8988T (cell line): ENCODE data around the gene GLCCI1.
"Not testable (repeated sequence)": the region's sequence is repeated elsewhere in the genome, so short reads cannot be mapped to it uniquely, and the experiment has no call there.

Source experiments
- DNase-seq: peaks from one replicate; pipeline ENCODE4 v3.0.0; 2011

GLCCI1 gene

GRCh38 chr7:7990441-7990761 is 21.8 kb downstream of the GLCCI1 start:
- no peak for DNase-seq

DNA sequence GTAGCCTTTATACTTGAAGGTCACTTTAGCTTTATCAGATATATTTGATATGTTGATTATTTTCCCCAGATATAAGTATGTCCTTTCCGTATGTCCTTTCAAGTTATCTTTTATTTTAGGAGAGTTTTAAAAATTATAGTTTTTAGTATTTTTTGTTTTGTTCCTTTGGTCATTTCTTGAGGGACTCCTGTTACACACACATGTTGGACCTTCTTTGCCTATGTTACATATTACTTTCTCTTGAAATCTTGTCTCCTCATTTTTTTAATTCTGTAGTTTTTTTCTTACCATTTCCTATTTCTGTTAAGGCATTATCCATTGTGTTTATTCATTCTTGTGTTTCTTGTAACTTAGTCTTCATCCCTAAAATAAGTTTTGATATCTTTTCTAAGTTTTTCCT is 23.9 kb downstream of the GLCCI1 start:
- DNase-seq: no peak

GRCh38 chr7:7995348-7995747 is 26.8 kb downstream of the GLCCI1 start:
- not testable (repeated sequence) for DNase-seq

GRCh38 chr7:7996568-7996967 is 28.0 kb downstream of the GLCCI1 start:
- DNase-seq: no peak

DNA sequence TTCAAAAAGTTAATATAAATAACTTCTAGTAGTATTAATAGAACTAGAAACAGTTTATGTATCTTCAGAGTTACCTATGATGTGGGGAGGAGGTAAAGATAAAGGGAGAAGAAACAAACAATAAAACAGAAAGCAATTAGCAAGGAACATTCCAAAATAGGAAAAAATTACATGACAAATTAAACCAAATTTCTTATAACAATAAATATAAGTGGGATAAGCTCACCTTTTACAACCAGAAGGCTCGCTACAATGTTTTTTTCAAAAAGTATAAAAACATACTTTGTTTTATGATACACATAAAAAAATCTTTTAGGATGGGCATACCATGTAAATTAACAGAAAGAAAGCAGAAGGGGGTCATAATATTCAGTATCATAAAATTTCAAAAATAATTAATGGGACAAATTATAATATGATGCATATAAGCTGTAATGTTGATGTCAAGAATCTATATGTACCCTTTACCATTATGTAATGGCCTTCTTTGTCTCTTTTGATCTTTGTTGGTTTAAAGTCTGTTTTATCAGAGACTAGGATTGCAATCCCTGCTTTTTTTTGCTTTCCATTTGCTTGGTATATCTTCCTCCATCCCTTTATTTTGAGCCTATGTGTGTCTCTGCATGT is 31.8 kb downstream of the GLCCI1 start:
- DNase-seq: no peak

GRCh38 chr7:8003077-8003476 is 34.5 kb downstream of the GLCCI1 start:
- DNase-seq: no peak

- no peak for DNase-seq
These were observed 36.7 kb downstream of the GLCCI1 start for GRCh38 chr7:8005279-8005678.

DNA sequence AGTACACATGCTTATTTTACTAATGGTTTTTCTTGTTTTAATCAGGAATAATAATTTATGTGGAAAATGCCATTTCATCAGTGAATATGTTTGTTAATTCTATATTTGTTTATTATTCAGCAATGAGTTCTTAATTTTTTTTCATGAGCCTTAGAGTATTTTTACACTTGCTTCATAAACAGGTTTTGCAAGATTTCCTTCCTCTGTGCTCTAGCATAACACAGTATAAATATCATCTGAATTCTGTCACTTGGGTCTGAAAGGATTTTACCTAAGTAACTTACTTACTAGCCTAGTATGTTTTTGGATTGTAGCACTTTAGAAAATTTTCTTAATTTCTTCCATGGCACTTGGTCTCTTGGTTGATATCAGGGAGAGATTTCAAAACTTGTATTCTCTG is 45.8 kb downstream of the GLCCI1 start:
- DNase-seq: no peak

GRCh38 chr7:8015100-8015745 is 46.6 kb downstream of the GLCCI1 start:
- no peak for DNase-seq

- DNase-seq: no peak
These were observed 47.1 kb downstream of the GLCCI1 start for GRCh38 chr7:8015746-8016120.

DNA sequence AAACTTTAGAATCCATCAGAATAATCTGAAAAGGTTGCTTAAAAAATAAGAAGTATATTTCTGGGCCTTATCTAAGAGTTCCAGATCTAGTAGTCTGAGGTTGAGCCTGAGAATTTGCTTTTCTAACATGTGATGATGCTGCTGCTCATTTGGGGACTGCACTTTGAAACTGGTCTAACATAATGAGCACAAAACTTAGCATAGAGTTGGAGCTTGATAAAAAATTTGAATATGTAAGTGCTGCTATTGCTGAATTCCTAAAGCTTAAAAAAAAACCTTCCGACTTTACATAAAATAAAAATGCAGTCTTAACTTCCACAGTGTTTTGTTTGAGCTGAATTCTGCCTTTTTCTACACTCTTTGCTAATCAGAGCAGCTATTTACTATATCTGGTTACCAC is 48.8 kb downstream of the GLCCI1 start:
- DNase-seq: no peak

GRCh38 chr7:8018961-8019360 is 50.4 kb downstream of the GLCCI1 start:
- no peak for DNase-seq

- DNase-seq: no peak
These were observed 54.0 kb downstream of the GLCCI1 start for GRCh38 chr7:8022628-8023027.

DNA sequence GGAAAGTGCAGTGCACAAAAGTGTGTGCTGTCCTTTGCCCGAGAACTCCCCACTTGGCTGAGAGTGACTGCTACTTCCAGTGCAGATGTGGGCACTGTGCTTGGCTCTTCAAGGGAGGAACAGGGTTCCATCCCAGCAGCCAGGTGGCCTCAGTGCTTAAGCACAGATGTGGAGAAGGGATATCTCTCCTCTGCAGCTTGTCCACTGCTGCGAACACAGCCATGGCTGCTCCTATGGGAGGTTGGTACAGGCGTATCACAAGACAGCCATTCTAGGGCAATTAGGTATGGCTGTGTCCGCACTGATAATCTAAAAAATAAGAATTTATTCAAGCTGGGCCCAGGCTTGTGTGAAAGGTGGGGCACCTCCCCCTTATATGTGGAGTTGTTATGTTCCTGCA is 66.6 kb downstream of the GLCCI1 start:
- no peak for DNase-seq

- DNase-seq: no peak
These were observed 67.3 kb downstream of the GLCCI1 start for GRCh38 chr7:8035647-8036518.

- DNase-seq: no peak
These were observed 68.6 kb downstream of the GLCCI1 start for GRCh38 chr7:8037151-8037550.

- no peak for DNase-seq
These were observed 72.3 kb downstream of the GLCCI1 start for GRCh38 chr7:8040768-8041369.

GRCh38 chr7:8042796-8043535 is 74.4 kb downstream of the GLCCI1 start:
- no peak for DNase-seq

GRCh38 chr7:8044761-8045430 is 76.3 kb downstream of the GLCCI1 start:
- no peak for DNase-seq

DNA sequence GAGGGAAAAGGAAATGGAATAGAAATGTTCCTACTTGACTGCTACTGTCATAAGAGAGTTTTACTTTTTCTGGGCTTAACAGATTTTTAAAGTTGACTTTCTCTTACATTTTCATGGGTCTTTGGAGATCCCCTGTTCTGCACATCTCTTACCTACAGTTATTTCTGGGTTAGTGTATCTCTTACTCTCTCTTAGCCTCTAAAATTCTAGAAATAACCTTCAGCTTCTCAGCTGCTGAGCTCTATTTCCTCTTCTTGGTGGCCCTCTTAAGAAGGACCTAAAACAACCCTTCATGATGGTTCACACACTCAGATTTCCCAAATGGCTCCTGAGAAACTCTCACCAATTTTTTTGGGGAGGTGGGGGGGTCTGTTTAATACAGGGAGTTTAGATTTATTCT is 79.5 kb downstream of the GLCCI1 start:
- DNase-seq: not testable (repeated sequence)

DNA sequence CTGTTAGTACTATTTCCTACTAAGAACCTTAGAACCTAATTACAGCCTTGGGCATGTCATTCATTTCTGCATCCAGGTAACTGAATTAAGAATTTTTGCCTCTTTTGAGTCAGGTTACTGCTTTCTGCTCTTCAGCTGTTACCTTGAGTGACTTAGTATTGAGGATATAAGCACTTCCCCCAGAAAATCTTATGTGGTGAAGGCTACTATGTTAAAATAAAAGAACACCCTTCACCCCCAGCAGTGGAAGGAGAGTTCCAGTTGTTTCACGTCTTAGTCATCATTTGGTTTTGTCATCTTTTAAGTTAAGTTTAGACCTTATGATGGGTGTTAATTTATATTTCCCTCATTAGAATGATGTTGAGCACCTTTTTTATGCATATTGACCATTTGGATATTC is 82.8 kb downstream of the GLCCI1 start:
- DNase-seq: no peak

DNA sequence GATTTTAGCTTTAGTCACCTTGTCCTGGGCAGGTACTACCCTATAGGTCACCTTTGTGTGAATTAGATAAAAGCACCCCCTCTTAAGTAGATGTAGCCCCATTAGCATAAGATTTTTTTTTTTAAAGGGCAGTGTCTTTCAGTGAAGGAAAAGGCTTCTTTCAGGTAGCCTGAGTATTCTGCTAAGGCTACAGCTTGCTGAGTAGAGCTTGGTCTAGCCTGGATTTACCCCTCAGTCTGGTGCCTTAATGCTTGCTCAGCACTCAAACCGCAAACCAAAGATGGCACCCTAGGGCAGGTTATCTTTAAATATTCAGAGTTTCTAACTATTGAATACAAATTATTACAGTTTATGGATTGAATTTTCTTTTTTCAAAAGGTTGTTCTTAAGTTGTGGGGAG is 83.4 kb downstream of the GLCCI1 start:
- no peak for DNase-seq

GRCh38 chr7:8052824-8053223 is 84.2 kb downstream of the GLCCI1 start:
- no peak for DNase-seq
